ENCODE results near the gene OR6B1. TPM values are rescaled to one million over a fixed set of nuclear protein-coding genes. Genes with fewer than 3 reads are reported as not detected.

Gene OR6B1
- total RNA-seq, 2 donors from 2014 or later = not detected

DNA sequence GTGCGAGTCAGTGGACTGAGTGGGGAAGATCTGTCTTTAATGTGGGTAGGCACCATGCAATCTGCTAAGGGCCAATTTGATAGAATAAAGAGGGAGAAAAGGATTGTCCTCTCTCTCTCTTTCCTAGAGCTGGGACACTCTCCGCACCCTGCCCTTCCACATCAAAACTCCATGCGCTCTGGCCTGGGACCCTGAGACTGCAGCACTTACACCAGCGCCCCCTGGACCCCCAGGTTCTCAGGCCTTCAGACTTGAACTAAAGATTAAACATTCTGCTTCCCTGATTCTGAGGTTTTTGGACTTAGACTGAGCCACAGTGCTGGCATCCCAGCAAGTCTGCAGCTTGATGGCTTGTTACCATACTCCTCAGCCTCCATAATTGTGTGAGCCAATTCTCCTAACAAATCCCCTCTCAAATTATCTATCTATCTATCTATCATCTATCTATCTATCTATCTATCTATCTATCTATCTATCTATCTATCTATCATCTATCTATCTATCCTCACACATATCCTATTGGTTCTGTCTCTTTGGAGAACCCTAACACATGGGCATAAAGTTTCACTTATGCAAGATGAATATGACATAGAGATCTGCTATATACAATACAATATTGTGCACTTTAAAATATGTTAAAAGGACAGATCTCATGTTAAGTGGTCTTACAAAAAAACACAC, 26.2 kb downstream of the OR6B1 start:
- Histone ChIP-seq H3K9me3 (no peaks in the 10 kb centered on the region), H3K4me1 (no peaks in the 10 kb centered on the region), H3K27me3 (no peaks in the 10 kb centered on the region), H3K27ac (no peak overlapping the region), H3K36me3 (no peaks in the 10 kb centered on the region), H3K4me3 (no peak overlapping the region)
- TF ChIP-seq CTCF (IDR thresholded peaks at IDR 0.05) = no peak
- DNase-seq (ENCODE audit: low spot score) = no peak

- H3K9me3 ChIP-seq = no peaks in the 10 kb centered on the region
- TF ChIP-seq CTCF (IDR thresholded peaks at IDR 0.05) = peak; percentile 14 to 65
- H3K4me3 ChIP-seq = no peak overlapping the region
- H3K27me3 ChIP-seq = no peaks in the 10 kb centered on the region
- DNase-seq (ENCODE audit: low spot score) = no peak
- H3K27ac ChIP-seq = no peak overlapping the region
- H3K36me3 ChIP-seq = no peaks in the 10 kb centered on the region
- no peaks in the 10 kb centered on the region for H3K4me1 ChIP-seq
Measured at GRCh38 chr7:144027070-144027469, 26.9 kb downstream of the OR6B1 start.

DNA sequence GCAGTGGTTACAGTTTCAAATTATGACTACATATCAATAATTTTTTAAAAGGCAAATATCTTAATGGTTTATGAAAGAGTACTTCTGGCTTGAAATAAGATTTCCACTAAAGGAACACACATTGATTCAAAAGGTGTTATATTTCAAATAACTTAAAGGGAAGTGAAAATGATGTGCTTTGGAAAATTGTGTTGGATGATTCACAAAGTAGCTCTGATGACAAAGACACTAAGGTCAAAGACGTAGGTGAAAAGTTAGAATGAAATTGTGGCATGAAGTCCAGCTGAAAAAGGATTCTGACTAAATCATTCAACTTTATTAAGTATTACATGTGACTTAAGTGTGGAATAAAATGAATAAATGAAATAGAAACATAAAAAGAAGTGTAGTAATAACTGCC, 27.9 kb downstream of the OR6B1 start:
- Histone ChIP-seq H3K36me3 (no peaks in the 10 kb centered on the region), H3K4me1 (no peaks in the 10 kb centered on the region), H3K4me3 (no peak overlapping the region), H3K9me3 (no peaks in the 10 kb centered on the region), H3K27ac (no peak overlapping the region), H3K27me3 (no peaks in the 10 kb centered on the region)
- no peak for TF ChIP-seq CTCF (IDR thresholded peaks at IDR 0.05)
- no peak for DNase-seq (ENCODE audit: low spot score)

- H3K4me1 ChIP-seq = peaks cover 0 to 4% of the 10 kb centered on the region in 2 donors
- no peaks in the 10 kb centered on the region for H3K27me3 ChIP-seq
- H3K27ac ChIP-seq = no peak overlapping the region
- no peak overlapping the region for H3K4me3 ChIP-seq
- no peaks in the 10 kb centered on the region for H3K9me3 ChIP-seq
- H3K36me3 ChIP-seq = no peaks in the 10 kb centered on the region
- TF ChIP-seq CTCF (IDR thresholded peaks at IDR 0.05) = no peak
- DNase-seq (ENCODE audit: low spot score) = no peak
Measured at GRCh38 chr7:144028547-144028946, 28.4 kb downstream of the OR6B1 start.

DNA sequence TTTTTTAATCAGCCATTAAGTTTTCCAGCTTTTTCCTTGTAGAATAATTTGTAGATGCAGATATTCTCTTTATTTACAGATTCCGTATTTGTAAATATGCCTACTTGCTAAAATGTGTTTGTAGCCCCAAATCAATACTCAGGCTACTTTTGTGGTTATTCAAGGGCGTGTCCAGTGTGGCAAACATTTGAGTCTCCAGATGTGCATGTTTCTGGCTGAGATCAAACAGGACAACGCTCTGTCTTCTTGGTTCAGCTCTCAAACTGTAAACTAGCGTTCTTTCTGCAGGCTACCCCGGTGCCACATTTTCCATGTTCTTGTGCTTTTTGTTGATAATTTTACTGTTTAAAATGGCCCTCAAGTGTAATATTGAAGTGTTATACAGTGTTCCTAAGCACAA, 32.4 kb downstream of the OR6B1 start:
- no peaks in the 10 kb centered on the region for H3K36me3 ChIP-seq
- H3K27ac ChIP-seq = no peak overlapping the region
- H3K4me1 ChIP-seq = peaks cover 0 to 5% of the 10 kb centered on the region in 2 donors
- H3K27me3 ChIP-seq = no peaks in the 10 kb centered on the region
- H3K4me3 ChIP-seq = no peak overlapping the region
- no peak for DNase-seq (ENCODE audit: low spot score)
- TF ChIP-seq CTCF (IDR thresholded peaks at IDR 0.05) = no peak
- no peaks in the 10 kb centered on the region for H3K9me3 ChIP-seq
